NCI-H187 treated with DMSO at 0.1 percent for 48 hours (cell line): ENCODE results near the gene TAC4.
A peak's percentile ranks its signal among the peaks of the same experiment; 100 is the strongest.

Experiments
- DNase-seq: peaks from one replicate; lab custom pipeline; 2025; lab: John Stamatoyannopoulos, UW

TAC4 gene, protein sequence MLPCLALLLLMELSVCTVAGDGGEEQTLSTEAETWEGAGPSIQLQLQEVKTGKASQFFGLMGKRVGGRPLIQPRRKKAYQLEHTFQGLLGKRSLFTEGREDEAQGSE

DNA sequence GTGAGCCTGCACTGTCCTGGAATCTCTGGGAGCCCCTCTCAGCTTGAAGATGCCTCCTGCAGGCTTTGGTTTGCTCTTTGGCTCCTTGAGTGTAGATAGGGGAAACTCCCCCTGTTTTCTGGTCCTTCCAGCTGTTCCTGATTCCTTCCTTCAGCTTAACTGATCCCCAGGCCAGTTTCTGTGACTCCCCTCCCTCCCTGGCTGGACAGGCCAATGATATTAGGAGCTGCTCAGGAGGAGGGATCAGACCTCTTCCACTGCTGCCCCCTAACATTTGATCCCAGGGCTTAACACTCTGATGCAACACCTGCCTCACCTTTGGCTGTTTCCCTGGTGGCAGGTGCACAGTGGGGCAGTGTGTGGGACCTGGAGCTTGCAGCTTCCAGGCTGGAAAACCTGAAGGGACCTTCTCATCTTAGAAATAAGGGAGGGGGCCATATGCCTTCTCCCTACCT is at the start of gene TAC4:
Gene TAC4, minus strand, starts transcription at position 51 of the 455 bp plus-strand sequence. CDS start 52 bp downstream, outside the sequence.
- DNase-seq = no peak

DNA sequence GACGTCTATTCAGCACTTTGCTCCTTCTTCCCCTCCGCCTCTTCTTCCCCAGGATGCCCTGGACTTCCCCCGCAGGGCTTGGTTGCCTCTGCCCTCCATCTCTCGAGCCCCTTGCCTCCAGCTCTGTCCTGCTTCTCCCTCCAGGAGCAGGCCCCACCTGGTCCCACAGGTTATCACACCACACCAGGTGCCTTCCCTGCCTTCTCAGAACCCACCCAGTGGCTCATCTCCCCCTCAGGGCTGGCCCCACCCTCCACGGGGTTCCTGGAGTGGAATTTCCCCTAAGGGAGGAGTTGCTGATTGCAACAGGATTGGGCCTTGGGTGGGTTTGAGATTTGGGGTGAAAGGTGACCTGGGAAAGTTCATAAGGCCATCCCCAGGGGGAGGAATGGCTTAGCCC is 49.0 kb upstream of the TAC4 start:
- DNase-seq = no peak

DNA sequence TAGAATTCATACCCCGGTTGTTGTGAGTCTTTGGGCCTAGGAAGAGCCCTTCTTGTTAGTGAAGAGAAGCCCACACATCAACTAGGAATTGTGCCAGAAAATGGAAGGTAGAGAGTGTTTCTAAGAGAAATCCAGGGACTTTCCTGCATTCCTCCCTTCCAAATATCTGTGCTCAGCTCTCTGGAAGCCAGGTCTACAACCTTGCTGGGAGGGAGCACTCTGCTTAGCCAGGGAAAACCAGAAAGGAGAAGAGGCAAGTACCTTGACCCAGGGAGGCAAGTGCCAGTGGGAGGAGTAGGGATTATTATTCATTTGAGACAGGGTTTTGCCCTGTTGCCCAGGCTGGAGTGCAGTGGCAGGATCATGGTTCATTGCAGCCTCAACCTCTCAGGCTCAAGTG is 48.4 kb upstream of the TAC4 start:
- DNase-seq = no peak

DNA sequence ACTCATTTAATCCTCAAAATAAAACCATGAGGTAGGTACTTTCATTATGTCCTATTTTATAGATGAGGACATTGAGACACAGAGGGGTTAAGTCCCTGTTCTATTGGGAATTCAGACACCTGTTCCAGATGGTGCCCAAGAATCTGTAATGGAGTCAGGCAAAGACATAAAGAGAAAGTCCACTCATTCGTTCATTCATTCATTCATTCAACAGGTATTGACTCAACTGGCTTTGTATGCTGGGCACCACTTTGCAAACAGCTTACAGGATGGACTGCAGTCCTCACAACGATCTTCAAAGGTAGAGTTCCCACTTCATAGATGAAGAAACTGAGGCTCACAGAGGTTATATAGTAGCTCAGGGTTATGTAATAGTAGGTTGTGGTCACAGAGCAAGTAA is 47.9 kb upstream of the TAC4 start:
- no peak for DNase-seq

DNA sequence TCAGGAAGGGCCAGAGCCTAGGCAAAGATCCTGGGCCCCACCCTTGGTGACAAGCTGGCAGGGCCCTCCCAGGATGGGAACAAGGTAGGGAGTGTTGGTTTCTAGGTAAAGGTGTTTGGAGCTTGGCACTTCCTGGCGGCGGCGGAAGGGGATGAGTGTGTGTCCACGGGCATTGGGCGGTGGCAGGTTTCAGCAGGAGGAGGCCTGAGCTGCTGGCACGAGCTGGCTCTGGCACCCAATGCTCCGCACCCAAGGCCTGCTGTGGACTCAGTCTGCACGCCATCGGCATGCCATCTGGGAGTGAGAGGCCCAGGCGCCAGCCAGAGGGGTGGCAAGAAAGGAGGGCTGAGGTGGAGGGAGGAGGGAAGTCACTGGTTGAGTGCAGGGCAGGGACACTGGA is 46.9 kb upstream of the TAC4 start:
- no peak for DNase-seq

DNA sequence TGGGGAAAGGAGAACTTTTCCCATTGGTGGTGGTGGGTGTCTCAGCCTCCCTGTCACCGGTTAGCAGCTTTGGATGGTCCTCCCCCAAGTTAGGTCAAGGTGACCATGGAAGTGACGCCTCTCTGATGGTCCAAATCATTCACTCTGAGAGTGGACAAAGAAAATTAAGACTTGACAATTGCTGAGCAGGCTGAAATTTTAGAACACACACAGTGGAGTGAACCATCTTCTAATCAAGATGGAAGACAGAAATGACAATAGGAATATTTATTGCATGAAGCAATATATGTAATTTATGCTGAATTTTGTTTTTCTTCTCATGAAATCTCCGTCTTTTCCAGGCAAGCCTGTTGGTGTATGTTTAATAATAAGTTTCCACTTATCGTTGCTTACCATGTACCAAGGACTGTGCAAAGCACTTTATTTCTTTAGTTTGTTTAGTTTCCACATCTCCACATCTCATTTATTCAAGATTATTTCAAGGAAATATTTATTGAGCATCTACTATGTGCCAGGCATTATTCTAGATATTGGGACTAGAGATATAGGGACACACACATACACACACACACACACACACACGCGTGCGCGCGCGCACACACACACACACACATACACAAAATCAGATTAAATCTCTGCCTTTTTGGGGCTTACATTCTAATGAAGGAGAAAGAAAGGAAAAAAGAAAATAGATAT is 44.0 kb upstream of the TAC4 start:
- no peak for DNase-seq

DNA sequence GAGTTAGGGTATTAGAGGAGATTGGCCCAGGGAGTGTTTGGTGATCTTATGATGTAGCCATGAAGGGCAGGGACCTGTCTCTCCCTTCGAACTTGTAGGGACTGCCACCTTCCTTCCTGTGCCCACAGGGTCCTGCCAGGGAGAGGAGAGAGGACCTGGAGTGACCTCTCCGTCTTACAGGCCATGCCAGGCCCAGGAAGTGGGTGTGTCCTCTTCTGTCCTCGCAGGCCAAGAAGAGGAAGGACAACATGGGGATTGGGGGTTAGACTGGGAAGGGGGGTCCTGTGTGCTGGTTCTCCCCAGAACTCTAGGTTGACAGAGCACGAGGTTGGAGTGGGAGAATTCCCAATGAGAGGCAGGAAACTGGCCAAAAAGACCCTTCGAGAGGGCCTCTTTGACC is 43.4 kb upstream of the TAC4 start:
- no peak for DNase-seq

DNA sequence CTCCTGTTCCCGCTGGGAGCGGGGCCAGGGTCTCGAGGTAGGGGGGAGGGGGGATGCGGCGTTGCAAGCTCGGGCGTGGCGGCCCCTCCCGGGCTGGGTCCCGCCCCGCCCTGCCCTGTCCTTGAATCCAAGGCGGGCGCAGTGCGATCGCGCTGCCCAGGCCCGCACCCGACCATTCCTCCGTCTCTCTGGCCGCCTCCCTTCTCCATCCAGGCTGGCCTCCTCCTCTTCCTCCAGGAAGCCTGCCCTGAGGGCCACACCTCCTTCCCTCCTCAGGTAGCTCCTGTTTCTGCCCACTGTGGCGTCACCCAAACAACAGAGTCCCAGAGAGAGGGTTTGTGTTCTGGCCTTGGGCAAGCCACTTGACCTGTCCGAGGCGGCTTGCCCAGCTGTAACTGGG is 43.0 kb upstream of the TAC4 start:
- no peak for DNase-seq

DNA sequence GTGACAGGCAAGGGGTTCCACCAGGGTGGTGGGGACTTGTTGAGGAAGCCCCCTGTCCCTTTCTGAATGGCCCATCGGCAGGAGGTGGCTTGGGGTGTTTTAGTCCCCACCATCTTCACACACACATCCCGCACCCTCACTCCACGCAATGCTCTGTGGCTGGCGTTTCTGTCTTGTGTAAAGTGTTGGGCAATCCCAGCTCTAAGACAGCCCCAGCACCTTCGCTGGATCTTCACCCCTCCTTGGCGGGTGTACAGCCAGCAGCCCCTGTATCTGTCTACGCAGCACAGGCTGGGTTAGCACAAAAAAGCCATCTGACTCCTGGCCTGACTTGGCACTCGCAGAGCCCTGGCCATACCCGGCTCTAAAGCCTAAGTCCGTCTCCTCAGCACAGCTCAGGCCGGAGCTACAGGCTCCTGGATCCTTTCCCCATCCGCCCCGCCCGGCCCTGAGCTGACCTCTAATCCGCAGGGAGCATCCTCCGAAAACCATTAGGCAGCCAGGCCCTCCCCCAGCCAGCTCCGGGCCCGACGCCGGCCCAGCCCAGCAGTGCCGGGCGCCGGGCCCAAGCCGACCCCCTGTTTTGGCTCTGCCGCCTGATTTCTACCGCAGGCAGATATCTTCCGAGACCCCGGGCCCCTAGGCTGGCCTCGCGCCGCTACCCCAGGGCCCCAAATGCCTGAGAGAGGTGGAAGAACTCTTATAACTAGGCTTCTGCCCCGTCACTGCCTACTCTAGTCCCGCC is 42.4 kb upstream of the TAC4 start:
- no peak for DNase-seq

DNA sequence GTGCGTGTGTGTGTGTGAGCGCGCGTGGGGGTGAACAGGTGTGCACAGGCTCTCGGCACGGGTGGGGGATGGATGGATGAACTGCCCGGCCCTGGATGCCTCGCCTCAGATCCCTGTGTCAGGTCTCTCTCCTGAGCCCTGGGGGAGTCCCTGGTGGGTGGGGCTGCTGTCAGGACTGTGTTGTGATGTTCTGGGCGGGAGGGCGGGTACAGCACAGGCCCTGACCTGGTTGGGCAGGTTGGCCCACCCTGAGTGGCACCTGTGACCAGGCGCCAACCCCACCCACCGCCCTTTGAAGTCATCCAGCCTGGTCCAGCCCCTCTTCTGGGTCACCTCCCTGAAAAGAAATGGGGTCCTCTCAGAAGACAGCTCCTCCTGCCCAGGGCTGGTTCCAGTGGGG is 41.6 kb upstream of the TAC4 start:
- DNase-seq = no peak

DNA sequence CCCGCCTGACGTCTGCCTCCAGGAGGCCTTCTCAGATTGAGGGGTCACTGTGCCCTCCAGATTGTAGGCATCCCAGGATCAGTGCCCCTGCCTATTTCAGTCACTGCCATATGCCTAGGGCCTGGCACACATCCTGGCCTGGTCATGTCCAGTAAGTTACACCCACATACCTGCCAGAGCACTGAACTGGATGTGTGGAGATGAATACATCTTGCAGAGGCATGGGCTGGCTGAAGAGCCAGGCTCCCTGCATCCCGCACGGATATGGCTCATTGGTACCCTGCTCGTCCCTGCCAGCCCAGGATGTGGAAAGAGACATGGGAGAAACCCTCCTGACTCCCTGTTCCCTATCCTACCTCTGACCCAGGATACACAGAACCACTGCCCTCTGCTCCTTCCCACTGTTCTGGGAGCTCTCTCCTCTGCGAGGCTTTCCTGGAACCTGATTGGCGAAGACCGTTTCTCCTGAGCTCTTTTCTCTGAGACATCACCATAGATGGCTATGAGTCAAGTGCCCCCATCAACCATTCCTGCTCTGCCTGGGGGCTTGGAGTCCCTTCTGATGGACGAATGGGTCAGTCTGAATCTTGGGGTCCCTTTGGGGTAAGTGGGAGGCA is 40.0 kb upstream of the TAC4 start:
- DNase-seq = no peak

DNA sequence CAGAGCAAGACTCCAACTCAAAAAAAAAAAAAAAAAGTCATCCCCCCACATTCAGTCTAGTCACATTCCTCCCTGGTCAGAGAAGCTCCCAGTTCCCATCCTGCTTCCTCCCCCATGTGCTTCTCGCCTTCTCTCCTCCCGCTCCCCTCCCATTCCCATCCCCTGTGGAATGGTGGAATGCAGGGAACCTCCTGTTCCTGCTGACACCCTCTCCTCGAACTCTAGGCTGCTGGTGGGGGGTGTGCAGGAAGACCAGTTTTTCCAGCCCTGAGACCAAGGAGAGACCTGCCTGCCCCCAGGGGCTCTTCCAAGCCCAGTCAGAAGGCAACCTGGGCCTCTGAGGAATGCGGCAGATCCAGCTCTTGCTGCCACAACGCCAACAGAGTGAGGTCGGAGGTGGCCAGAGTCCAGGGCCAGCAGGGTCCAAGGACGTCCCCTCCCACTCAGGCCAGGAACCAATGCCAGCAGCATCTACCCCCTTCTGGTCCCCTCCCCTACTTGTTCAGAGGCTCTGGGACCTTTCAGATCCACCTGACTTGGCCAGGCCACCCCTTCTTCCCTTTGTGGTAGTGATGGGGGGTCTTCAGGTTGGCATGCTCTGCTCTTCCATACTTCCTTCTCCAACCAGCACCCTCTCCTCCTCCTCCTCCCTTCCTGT is 39.3 kb upstream of the TAC4 start:
- DNase-seq = no peak

DNA sequence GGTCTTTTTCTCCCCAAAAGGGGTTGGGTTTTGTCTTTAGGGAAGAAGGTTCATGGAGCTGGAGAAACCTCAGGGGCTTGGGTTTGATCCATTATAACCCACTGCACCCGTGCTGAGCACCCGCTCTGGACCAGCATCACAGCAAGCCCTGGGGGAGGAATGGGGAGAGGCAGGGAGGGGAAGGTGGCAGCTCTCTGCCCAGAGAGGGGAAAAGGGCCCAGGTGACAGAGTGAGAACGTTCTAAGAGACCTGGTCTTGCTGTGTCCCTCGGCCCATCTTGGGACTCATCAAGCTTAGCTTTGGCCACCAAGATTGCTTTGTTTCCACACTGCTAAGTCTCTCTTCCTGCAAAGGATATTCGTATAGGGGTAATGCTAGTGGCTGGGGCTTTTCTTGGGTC is 38.2 kb upstream of the TAC4 start:
- DNase-seq = no peak

DNA sequence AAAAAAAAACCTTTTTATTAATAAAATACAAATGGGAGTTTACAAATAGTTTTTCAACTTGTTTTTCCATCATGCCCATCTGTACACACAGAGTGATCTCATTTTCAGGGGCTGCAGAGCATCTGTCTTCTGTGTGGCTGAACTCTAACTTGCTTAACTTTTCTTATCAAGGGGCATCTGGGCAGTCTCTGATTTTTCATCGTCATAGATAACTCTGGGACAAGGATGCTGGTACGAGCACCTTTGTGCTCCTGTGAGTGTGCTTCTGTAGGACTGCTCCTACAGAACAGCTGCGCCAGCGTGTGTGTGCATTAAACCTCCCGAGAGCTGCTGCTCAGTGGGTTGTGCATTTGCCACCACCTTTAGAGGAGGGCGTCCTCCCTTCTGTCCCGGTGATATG is 34.6 kb upstream of the TAC4 start:
- no peak for DNase-seq

DNA sequence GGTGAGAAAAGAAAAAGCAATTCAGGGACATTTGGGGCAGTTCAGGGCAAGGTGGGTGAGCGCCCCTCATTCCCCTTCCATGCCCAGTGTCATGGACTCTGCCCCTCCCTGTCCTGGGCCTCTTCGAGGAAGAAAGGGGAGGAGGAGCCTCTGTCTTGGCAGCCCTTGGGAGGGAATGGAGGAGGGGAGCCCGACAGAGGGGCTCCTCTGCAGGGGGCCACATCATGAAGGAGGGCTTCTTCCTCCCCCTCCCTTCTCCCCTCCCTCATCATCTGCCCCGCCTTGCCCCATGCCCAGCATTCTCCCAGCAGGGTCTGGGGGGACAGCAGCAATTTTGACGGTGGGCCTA is 33.2 kb upstream of the TAC4 start:
- no peak for DNase-seq

DNA sequence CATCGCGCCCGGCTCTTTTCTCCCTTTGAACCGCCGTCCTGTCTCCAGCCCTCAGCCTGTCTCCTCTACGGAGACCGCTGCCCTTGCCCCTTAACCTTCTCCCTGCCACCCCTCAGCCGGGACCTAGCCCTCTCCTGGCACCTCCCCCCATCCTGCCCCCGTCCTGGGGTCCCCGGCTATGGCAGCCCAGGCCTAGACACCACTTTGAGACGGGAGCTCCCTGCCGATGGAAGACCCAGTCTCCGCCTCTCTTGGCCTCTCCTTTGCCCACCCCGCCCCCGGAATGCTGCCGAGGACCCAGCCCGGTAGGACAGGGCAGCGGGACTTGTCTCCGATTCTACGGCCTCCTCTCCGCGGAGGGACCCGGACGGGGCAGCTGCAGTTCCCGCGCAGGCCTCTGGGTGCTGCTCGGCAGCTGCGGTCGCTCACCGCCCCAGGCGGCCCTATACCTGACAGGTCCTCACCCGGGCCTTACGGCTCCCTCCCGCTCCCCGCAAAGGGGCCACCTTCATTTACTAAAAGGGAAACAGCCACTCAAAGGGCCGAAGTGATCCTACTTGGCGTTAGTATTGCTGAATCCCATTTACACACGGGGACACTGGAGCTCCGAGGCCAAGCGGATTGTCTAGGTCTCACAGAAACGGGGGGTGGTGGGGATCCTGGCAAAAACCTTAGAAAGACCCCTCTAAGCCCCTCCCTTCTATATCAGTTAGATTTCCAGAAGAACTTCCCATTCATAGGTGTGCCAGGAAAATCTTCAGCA is 32.6 kb upstream of the TAC4 start:
- no peak for DNase-seq

DNA sequence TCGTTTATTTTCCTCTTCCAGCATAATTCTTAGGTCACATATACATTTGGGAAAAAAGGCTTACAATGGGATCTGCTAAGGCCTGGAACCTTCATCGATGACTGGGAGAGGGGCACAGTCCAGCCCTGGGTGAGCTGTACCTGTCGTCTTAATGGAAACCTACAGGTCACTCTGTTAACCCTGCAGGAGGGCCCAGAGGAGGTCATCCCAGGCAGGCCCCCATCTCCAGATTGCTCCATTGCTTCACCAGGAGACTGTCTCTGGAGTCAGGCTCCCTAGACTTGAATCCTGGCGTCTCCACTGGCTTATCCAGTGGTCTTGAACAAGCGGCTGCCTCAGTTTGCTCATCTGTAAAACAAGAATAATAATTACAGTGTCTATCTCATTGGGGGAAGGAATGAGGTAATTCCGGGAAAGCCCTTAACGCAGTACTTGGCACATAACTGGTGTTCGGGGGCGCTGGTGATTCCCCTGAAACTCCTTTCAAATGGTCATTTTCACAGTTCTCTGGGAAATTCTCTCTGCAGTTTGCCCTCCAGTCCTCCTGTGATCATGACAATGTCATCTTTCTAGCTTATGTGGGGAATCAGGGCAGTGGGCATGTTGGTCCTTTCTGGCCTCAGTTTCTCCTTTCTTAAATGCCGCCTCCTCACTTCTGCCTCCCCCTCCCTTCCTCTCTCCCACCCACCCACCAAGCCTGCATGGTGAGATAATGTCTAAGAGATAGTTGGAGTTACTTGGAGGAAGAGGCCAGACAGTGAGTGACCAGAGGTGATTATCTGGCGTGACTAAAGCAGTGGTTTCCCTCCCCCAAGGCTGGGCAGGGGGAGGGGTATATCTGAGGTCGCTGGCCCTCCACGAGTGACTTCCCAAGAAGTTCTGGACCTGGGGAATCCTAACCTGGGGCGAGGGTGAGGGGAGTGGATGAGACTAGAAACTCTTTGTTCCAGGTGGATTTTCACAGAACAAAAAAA is 31.3 kb upstream of the TAC4 start:
- DNase-seq = no peak

DNA sequence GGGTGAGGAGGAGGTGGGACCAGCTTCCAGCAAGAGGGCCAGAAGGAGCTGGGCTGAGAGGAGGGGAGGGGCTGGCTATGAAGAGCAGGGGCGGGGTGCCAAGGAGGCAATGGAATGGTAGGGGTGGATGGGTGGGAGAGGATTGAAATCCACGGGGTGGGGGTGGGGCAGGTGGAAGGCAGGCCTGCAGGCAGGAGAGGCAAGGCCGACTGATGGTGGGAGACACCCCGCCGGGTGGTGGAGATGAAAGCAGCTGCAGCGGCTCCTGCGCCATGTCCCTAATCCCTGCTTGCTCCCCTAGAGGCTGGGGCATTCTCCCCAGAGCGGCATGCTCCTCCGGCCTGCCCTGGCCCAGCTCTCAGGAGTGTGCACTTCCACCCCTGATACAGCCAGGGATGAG is 27.8 kb upstream of the TAC4 start:
- no peak for DNase-seq

DNA sequence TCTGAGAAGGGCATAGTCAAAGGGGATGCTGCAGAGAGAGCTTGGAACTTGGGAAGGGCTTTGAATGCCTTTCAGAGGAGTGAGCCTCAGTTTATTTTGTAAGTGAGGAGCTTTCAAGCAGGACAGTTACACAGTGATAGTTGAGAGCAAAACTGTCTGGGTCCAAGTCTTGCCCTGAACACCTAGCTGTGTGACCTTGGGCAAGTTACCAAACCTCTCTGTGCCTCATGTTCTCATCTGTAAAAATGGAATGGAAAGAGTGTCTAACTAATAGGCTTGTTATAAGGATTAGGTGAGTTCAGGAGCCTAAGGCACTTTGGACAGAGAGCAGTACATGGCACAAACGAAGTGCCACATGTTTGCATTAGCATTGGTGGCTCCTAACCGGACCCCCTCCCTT is 27.0 kb upstream of the TAC4 start:
- no peak for DNase-seq

DNA sequence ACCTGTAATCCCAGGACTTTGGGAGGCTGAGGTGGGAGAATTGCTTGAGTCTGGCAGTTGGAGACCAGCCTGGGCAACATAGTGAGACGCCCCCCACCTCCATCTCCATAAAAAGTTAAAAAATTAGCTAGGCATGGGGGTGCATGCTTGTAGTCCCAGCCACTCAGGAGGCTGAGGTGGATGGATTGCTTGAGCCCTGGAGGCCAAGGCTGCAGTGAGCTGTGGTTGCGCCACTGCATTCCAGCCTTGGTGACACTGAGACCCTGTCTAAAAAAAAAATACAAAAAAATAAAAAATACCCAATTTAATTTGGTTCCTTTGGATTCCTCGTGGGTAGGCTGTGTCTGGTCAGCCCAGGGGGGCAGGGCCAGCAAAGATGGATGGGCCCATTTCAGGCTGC is 26.1 kb upstream of the TAC4 start:
- DNase-seq = no peak

DNA sequence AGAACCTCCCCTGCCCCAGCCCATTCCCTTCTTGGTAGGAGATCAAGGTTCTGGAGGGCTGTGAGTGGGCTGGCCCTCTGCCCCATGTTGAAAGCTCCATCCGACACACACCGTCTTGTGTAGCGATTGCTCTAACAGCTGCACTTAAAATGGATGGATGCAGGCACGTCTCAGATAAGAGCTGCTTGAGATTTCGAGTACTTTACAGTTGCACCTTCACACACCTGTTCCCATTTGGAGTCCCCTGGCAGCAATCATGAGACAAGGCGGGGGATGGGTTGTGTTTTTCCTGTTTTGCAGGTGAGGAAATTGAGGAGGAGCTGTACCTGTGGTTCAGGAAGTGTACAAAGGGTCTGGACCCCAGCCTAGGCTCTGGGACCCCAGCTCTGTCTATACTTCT is 25.6 kb upstream of the TAC4 start:
- peak; percentile 92 for DNase-seq
